ENCODE results near the gene TUBB8. TPM values are rescaled to one million over a fixed set of nuclear protein-coding genes. Genes with fewer than 3 reads are reported as not detected.

TUBB8 gene
- total RNA-seq, result 0.25 and 0.33 TPM in 2 replicates

GRCh38 chr10:48996-49395 lies at the start of gene TUBB8:
Gene TUBB8, minus strand, starts transcription at chr10:49296. Its CDS starts 58 bp downstream, at chr10:49238.

Other genes with a start within 250 kb of the TUBB8 start
- 21.7 and 26.6 TPM in 2 replicates for gene ZMYND11, start 86.2 kb upstream of the TUBB8 start, total RNA-seq